Panc1 (cell line): Measurements from ENCODE around the gene RLBP1. TPM values are rescaled to one million over a fixed set of nuclear protein-coding genes. Genes with fewer than 3 reads are reported as not detected.

Experiments
- ATAC-seq: fragments of 200-7000 bp; cut with Tn5 transposase; 2 replicates; pipeline ENCODE4 v1.9.1; 2020; ENCODE audit warnings: mild to moderate bottlenecking, moderate library complexity
- BruUV-seq: library from RNA; stranded (reverse); fragments of 400-500 nt; replicated peaks from 2 replicates; lab custom pipeline; 2021; lab: Mats Ljungman, UMichigan
- CTCF ChIA-PET: fragments of 300-600 bp; sonication (Branson Sonifier 250); formaldehyde crosslinking; loops from one replicate; lab custom pipeline; 2022; ENCODE audit warnings: antibody characterized with exemption; lab: Charles Lee
- POLR2A ChIA-PET: fragments of 300-600 bp; sonication (Branson Sonifier 250); formaldehyde crosslinking; loops from one replicate; lab custom pipeline; 2022; ENCODE audit warnings: antibody characterized with exemption; lab: Charles Lee
- DNase-seq: peaks from one replicate; pipeline ENCODE4 v3.0.0-alpha.2; 2010; ENCODE audit warnings: low read depth, low spot score
- H3K27ac ChIP-seq: 2 replicates; pipeline ENCODE4 v1.5.1; 2011; ENCODE audit warnings: mild to moderate bottlenecking, low read length, inconsistent platforms
- H3K27me3 ChIP-seq: fragments of 200-500 bp; sonication (Bioruptor generic); 2 replicates; pipeline ENCODE4 v1.6.0; 2014; ENCODE audit warnings: low read length, inconsistent platforms; ENCODE audit not compliant: control insufficient read depth, insufficient read depth
- H3K36me3 ChIP-seq: fragments of 200-500 bp; sonication (Bioruptor generic); 2 replicates; pipeline ENCODE4 v1.5.1; 2014; ENCODE audit warnings: inconsistent platforms, mild to moderate bottlenecking, low read length, moderate library complexity; ENCODE audit not compliant: control insufficient read depth, insufficient read depth
- H3K4me1 ChIP-seq: 2 replicates; pipeline ENCODE4 v1.5.1; 2011; ENCODE audit warnings: inconsistent platforms, mild to moderate bottlenecking, low read length, moderate library complexity; ENCODE audit not compliant: control insufficient read depth, insufficient read depth
- H3K4me3 ChIP-seq, 2 experiments: 2 replicates each; pipeline ENCODE4 v1.5.1; 2011 to 2012; ENCODE audit warnings: low read depth in 2 of 2, low read length in 2 of 2, mild to moderate bottlenecking in 2 of 2, inconsistent platforms in 1 of 2, moderate library complexity in 1 of 2
- H3K9me3 ChIP-seq: fragments of 200-500 bp; sonication (Bioruptor generic); 2 replicates; pipeline ENCODE4 v1.5.1; 2014; ENCODE audit warnings: low read depth, mild to moderate bottlenecking, inconsistent platforms, low read length, moderate library complexity; ENCODE audit not compliant: control insufficient read depth, insufficient read depth
- POLR2AphosphoS5 ChIP-seq: IDR thresholded peaks from 2 replicates; pipeline ENCODE4 v1.6.1; 2012; ENCODE audit warnings: mild to moderate bottlenecking, low read depth, low read length, moderate library complexity
- SIN3A ChIP-seq: IDR thresholded peaks from 2 replicates; pipeline ENCODE4 v1.6.1; 2012; ENCODE audit warnings: low read depth, mild to moderate bottlenecking, low read length, moderate library complexity, borderline replicate concordance; ENCODE audit not compliant: insufficient read depth
- TCF7L2 ChIP-seq: IDR thresholded peaks from 2 replicates; pipeline ENCODE4 v1.6.1; 2011; ENCODE audit warnings: mild to moderate bottlenecking, low read depth, low read length, inconsistent platforms
- in situ Hi-C: cut with HindIII; loops from 2 replicates; pipeline ENCODE4 v1.10.0; 2016; ENCODE audit warnings: low sequenced_read_pairs, low pct_unique_long_range_greater_than_20kb
- intact Hi-C: fragments of 100-400 bp; cut with micrococcal nuclease; formaldehyde crosslinking; loops from one replicate; pipeline ENCODE4 v1.10.0; 2022; ENCODE audit not compliant: unreplicated experiment
- total RNA-seq: library from RNA; stranded (reverse); gene quantifications from one replicate; pipeline ENCODE4 v1.2.1, GENCODE V29; 2021; ENCODE audit not compliant: unreplicated experiment
- TF ChIP-seq, protein P1 (sequence below): fragments of 450-650 bp; IDR thresholded peaks from 2 replicates; pipeline ENCODE4 v1.5.1; 2017; ENCODE audit warnings: mild to moderate bottlenecking
- TF ChIP-seq, protein P2 (sequence below), 2 experiments: IDR thresholded peaks; 2 replicates each; pipeline ENCODE4 v1.6.1; 2011 to 2012; ENCODE audit warnings: low read depth in 2 of 2, control low read depth in 1 of 2, low read length in 1 of 2, mild to moderate bottlenecking in 1 of 2, moderate library complexity in 1 of 2; ENCODE audit not compliant: insufficient read depth in 1 of 2

The RLBP1 gene
- total RNA-seq, 1 experiment from 2014 or later = not detected

DNA sequence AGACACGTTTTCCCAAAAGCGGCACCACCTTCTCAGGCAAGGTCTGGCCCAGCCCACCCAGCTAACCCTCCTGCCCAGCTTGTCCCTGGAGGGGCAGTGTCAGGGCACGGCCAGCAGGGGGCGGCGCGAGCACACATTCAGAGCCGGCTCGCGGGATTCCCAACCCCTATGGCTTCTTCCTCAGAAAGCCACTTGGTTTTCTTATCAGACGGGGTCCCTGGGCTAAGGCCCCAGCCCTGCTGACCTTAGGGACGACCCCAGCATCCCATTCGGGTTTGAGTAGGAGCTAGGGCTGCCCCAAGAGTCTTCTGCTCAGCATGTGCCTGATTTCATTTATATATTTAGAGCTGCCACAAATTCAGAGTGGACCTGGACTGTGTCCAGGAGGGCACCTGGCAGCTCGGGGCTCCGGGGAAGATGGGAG, 14.5 kb downstream of the RLBP1 start:
- DNase-seq = peak; percentile 33
- Histone ChIP-seq H3K27ac (no peak overlapping the region), H3K27me3 (no peaks in the 10 kb centered on the region), H3K4me3 (peak overlapping the region; percentile 19 to 35; a peak in 3 of 4 replicates), H3K36me3 (no peaks in the 10 kb centered on the region), H3K4me1 (peaks cover 5% of the 10 kb centered on the region; the same call in 1 of the 2 replicates), H3K9me3 (no peaks in the 10 kb centered on the region)
- ChIA-PET POLR2A (interaction anchor here (0.5 to 1.1 kb wide), 2 partner anchors 123 to 1045 kb away, joined by 3 to 4 read pairs; no protein-coding TSS in a partner anchor), CTCF (interaction anchor here (0.5 to 2.0 kb wide), 24 partner anchors 13 to 313 kb away, joined by 3 to 17 read pairs (median 4); partner anchors contain the start of gene FANCI)
- no TSS peak for BruUV-seq
- TF ChIP-seq, protein P1, sequence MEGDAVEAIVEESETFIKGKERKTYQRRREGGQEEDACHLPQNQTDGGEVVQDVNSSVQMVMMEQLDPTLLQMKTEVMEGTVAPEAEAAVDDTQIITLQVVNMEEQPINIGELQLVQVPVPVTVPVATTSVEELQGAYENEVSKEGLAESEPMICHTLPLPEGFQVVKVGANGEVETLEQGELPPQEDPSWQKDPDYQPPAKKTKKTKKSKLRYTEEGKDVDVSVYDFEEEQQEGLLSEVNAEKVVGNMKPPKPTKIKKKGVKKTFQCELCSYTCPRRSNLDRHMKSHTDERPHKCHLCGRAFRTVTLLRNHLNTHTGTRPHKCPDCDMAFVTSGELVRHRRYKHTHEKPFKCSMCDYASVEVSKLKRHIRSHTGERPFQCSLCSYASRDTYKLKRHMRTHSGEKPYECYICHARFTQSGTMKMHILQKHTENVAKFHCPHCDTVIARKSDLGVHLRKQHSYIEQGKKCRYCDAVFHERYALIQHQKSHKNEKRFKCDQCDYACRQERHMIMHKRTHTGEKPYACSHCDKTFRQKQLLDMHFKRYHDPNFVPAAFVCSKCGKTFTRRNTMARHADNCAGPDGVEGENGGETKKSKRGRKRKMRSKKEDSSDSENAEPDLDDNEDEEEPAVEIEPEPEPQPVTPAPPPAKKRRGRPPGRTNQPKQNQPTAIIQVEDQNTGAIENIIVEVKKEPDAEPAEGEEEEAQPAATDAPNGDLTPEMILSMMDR = peak; percentile 99
- TF ChIP-seq SIN3A = no peak
- peak; percentile 95 for ATAC-seq
- intact Hi-C loops (loop anchor here (2.0 kb wide), 2 partner anchors 38 to 94 kb away; no protein-coding TSS in a partner anchor), in situ Hi-C loops (no loop called here)

DNA sequence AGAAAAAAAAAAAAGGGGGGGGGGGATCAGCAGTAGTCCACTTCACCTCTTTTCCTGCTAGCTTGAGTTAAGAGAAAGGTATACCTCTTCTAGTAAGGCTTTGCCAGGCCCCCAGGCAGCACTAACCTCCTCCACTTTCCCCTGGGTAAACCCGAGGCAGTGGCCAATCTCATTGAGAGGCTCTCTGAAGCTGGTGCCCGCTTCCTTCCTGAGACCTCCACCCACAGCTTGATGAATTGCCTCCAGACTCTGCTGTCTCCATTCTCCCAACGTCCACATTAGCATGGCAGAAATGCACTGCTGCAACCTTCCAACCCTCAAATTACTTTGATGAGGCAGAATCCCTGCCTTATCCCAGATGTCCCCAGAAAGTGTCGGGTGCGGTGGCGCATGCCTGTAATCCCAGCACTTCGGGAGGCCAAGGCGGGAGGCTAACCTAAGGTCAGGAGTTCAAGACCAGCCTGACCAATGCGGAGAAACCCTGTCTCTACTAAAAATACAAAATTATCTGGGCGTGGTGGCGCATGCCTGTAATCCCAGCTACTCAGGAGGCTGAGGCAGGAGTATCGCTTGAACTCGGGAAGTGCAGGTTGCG, 15.3 kb downstream of the RLBP1 start:
- no peaks in the 10 kb centered on the region for H3K36me3 ChIP-seq
- DNase-seq = no peak
- TF ChIP-seq, protein P1 = no peak
- TF ChIP-seq SIN3A (no peak), TCF7L2 (no peak), POLR2AphosphoS5 (no peak)
- TF ChIP-seq, protein P2, sequence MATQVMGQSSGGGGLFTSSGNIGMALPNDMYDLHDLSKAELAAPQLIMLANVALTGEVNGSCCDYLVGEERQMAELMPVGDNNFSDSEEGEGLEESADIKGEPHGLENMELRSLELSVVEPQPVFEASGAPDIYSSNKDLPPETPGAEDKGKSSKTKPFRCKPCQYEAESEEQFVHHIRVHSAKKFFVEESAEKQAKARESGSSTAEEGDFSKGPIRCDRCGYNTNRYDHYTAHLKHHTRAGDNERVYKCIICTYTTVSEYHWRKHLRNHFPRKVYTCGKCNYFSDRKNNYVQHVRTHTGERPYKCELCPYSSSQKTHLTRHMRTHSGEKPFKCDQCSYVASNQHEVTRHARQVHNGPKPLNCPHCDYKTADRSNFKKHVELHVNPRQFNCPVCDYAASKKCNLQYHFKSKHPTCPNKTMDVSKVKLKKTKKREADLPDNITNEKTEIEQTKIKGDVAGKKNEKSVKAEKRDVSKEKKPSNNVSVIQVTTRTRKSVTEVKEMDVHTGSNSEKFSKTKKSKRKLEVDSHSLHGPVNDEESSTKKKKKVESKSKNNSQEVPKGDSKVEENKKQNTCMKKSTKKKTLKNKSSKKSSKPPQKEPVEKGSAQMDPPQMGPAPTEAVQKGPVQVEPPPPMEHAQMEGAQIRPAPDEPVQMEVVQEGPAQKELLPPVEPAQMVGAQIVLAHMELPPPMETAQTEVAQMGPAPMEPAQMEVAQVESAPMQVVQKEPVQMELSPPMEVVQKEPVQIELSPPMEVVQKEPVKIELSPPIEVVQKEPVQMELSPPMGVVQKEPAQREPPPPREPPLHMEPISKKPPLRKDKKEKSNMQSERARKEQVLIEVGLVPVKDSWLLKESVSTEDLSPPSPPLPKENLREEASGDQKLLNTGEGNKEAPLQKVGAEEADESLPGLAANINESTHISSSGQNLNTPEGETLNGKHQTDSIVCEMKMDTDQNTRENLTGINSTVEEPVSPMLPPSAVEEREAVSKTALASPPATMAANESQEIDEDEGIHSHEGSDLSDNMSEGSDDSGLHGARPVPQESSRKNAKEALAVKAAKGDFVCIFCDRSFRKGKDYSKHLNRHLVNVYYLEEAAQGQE (IDR thresholded peaks at IDR 0.05; ENCODE audit: insufficient read depth in 1 of 2, low read depth in 2 of 2, low read length in 1 of 2) = no peak
- H3K27ac ChIP-seq = no peak overlapping the region
- H3K27me3 ChIP-seq = no peaks in the 10 kb centered on the region
- peak; percentile 24; the same call in 1 of the 2 replicates for ATAC-seq
- no peak overlapping the region for H3K4me3 ChIP-seq
- ChIA-PET CTCF (interaction anchor here (0.5 to 2.0 kb wide), 24 partner anchors 12 to 312 kb away, joined by 3 to 17 read pairs (median 4); partner anchors contain the start of gene FANCI), POLR2A (interaction anchor here (0.6 to 1.1 kb wide), 3 partner anchors 124 to 478 kb away, joined by 3 to 8 read pairs (median 8); no protein-coding TSS in a partner anchor)
- no TSS peak for BruUV-seq
- no peaks in the 10 kb centered on the region for H3K9me3 ChIP-seq
- H3K4me1 ChIP-seq = peaks cover 5% of the 10 kb centered on the region; the same call in 1 of the 2 replicates
- intact Hi-C loops (loop anchor here (2.0 kb wide), 2 partner anchors 39 to 95 kb away; no protein-coding TSS in a partner anchor), in situ Hi-C loops (no loop called here)
